Gastrocnemius medialis (tissue), 4 donors: Measurements from ENCODE around the gene ATP9A.

Experiments
- CTCF ChIP-seq, 5 experiments: fragments of 450-650 bp in 3 of 5; fragments of 200-600 bp in 2 of 5; sonication (generic) in 2 of 5; IDR thresholded peaks in 4 of 5; conservative IDR thresholded peaks in 1 of 5; 1 replicate in 4 of 5; 2 replicates in 1 of 5; pipeline ENCODE4 v1.5.1; 2016 to 2019; ENCODE audit warnings: antibody characterized with exemption in 5 of 5, mild to moderate bottlenecking in 3 of 5, moderate library complexity in 3 of 5
- POLR2A ChIP-seq, 2 donors: fragments of 450-650 bp; IDR thresholded peaks; one replicate each; pipeline ENCODE4 v1.6.1; 2017; ENCODE audit warnings: antibody characterized with exemption in 2 of 2, mild to moderate bottlenecking in 2 of 2, moderate library complexity in 2 of 2

- TF ChIP-seq CTCF (IDR thresholded peaks at IDR 0.05 in 4 of 5, conservative IDR thresholded peaks at IDR 0.05 in 1 of 5) (no peak), POLR2A (IDR thresholded peaks at IDR 0.05) (no peak)
Measured at GRCh38 chr20:51740838-51741237, 27.4 kb downstream of the ATP9A start.
